ENCODE measurements around the gene GPR135.
"Not testable (repeated sequence)": the region's sequence is repeated elsewhere in the genome, so short reads cannot be mapped to it uniquely, and the experiment has no call there.

The GPR135 gene

DNA sequence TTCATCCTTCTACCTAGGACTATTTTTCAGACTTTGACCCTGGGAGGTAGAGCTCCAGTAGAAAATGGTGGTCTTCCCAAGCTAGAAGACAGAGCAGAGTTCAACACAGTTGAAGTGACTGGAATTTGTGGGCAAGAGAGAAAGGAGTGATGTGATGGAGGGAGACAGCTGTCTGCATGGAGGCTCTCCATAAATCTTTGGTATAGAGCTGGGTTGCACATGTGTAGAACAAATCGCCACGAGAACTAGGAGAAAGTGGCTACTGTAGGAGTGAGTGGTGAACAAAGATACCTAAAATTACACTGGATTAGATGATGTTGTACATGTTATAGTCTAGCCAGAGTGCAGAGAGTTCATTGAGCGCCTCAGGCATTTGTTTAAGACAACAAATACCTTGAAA is 14.5 kb downstream of the GPR135 start:
- no peak overlapping the region for H3K27ac ChIP-seq (ENCODE audit: insufficient read depth, low read depth, low read length, poor library complexity, severe bottlenecking)
- no peak overlapping the region for H3K4me3 ChIP-seq (ENCODE audit: insufficient read depth, low read depth, low read length)
- no peaks in the 10 kb centered on the region for H3K27me3 ChIP-seq (ENCODE audit: control insufficient read depth, insufficient read depth, low read length, poor library complexity, severe bottlenecking)
- 94 to 98% methylated on average over 3 of the region's 3 CpGs for WGBS, 2 experiments
- H3K36me3 ChIP-seq (ENCODE audit: control insufficient read depth, insufficient read depth, low read length), result no peaks in the 10 kb centered on the region
- no peaks in the 10 kb centered on the region for H3K4me1 ChIP-seq (ENCODE audit: control insufficient read depth, insufficient read depth, low read length)
- no peaks in the 10 kb centered on the region for H3K9me3 ChIP-seq (ENCODE audit: control insufficient read depth, low read length)

- not testable (repeated sequence) for H3K27me3 ChIP-seq (ENCODE audit: control insufficient read depth, insufficient read depth, low read length, poor library complexity, severe bottlenecking); H3K9me3 ChIP-seq (ENCODE audit: control insufficient read depth, low read length); H3K4me1 ChIP-seq (ENCODE audit: control insufficient read depth, insufficient read depth, low read length); H3K36me3 ChIP-seq (ENCODE audit: control insufficient read depth, insufficient read depth, low read length); H3K4me3 ChIP-seq (ENCODE audit: insufficient read depth, low read depth, low read length); H3K27ac ChIP-seq (ENCODE audit: insufficient read depth, low read depth, low read length, poor library complexity, severe bottlenecking)
- WGBS, 2 experiments, result 92 to 95% methylated on average over 2 of the region's 2 CpGs
Observed at GRCh38 chr14:59448673-59449072, 16.5 kb downstream of the GPR135 start.

DNA sequence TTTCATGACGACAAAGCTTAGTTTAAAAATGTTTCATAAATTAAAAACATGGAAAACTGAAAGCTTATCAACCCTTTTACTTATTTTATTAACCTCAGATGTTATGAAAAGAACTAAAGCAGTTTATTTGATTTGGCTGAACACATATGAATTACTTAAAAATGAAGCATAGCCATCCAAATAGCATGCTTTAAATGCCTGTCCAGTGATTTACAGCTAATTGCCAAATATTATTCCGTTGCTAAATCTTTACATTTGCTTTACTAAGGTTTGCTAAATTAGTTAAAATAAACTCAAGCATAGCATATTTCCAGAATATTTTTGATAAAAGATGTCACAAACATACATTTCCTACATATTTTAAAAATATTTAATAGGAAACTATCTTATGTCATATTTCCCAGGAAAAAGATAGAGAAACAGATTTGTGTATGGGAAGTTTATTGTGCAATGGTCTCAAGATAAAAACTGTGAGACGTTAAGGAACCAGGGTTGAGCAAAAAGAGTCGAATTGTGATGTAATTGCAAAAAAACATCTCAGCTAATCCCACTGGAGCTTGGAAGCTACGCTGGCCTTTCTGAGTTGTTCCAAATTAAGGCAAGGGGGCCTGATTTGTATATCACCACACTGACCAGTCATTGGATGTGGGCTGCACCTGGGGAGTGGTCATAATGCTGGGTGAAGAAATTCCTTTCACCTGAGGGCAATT is 25.8 kb downstream of the GPR135 start:
- Histone ChIP-seq H3K27me3 (ENCODE audit: control insufficient read depth, insufficient read depth, low read length, poor library complexity, severe bottlenecking) (no peaks in the 10 kb centered on the region), H3K27ac (ENCODE audit: insufficient read depth, low read depth, low read length, poor library complexity, severe bottlenecking) (no peak overlapping the region), H3K4me1 (ENCODE audit: control insufficient read depth, insufficient read depth, low read length) (no peaks in the 10 kb centered on the region), H3K9me3 (ENCODE audit: control insufficient read depth, low read length) (no peaks in the 10 kb centered on the region), H3K4me3 (ENCODE audit: insufficient read depth, low read depth, low read length) (no peak overlapping the region), H3K36me3 (ENCODE audit: control insufficient read depth, insufficient read depth, low read length) (no peaks in the 10 kb centered on the region)
- 94 to 96% methylated on average over 4 of the region's 5 CpGs for WGBS, 2 experiments

- WGBS, 2 experiments, result 89 to 94% methylated on average over 1 of the region's 1 CpG
- H3K4me3 ChIP-seq (ENCODE audit: insufficient read depth, low read depth, low read length), result no peak overlapping the region
Observed at GRCh38 chr14:59438195-59438647, 27.0 kb downstream of the GPR135 start.

GRCh38 chr14:59435987-59436386 is 29.2 kb downstream of the GPR135 start:
- no peaks in the 10 kb centered on the region for H3K4me1 ChIP-seq (ENCODE audit: control insufficient read depth, insufficient read depth, low read length)
- WGBS, 2 experiments, result 95 to 100% methylated on average over 1 of the region's 1 CpG
- H3K27ac ChIP-seq (ENCODE audit: insufficient read depth, low read depth, low read length, poor library complexity, severe bottlenecking), result no peak overlapping the region

More at GRCh38 chr14:59438195-59438647, 27.0 kb downstream of the GPR135 start:
- Histone ChIP-seq H3K4me1 (ENCODE audit: control insufficient read depth, insufficient read depth, low read length) (no peaks in the 10 kb centered on the region), H3K27me3 (ENCODE audit: control insufficient read depth, insufficient read depth, low read length, poor library complexity, severe bottlenecking) (no peaks in the 10 kb centered on the region), H3K9me3 (ENCODE audit: control insufficient read depth, low read length) (no peaks in the 10 kb centered on the region), H3K27ac (ENCODE audit: insufficient read depth, low read depth, low read length, poor library complexity, severe bottlenecking) (no peak overlapping the region), H3K36me3 (ENCODE audit: control insufficient read depth, insufficient read depth, low read length) (no peaks in the 10 kb centered on the region)

DNA sequence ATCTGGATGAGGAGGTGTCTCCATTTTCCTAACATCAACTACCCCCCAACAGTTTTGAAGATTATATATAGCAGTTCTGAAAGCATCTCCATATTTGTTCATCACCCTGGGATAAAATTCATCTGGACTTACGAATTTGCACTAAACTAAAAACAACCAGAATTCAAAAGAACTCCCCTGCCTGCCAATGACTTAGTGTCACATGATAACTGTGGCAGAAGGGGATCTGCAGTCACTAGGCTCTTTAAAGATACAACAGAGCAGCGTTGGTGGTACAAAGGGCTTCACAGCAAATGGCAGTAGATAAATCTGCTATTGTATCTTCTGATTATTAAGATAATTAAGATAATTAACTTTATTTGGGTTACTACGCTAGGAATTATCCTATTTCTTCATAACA is 30.1 kb downstream of the GPR135 start:
- no peaks in the 10 kb centered on the region for H3K9me3 ChIP-seq (ENCODE audit: control insufficient read depth, low read length)
- no peaks in the 10 kb centered on the region for H3K36me3 ChIP-seq (ENCODE audit: control insufficient read depth, insufficient read depth, low read length)
- 86 to 89% methylated on average over 2 to 3 of the region's 3 CpGs for WGBS, 2 experiments
- no peak overlapping the region for H3K4me3 ChIP-seq (ENCODE audit: insufficient read depth, low read depth, low read length)
- no peaks in the 10 kb centered on the region for H3K4me1 ChIP-seq (ENCODE audit: control insufficient read depth, insufficient read depth, low read length)
- no peak overlapping the region for H3K27ac ChIP-seq (ENCODE audit: insufficient read depth, low read depth, low read length, poor library complexity, severe bottlenecking)
- H3K27me3 ChIP-seq (ENCODE audit: control insufficient read depth, insufficient read depth, low read length, poor library complexity, severe bottlenecking), result no peaks in the 10 kb centered on the region

More at GRCh38 chr14:59435987-59436386, 29.2 kb downstream of the GPR135 start:
- Histone ChIP-seq H3K9me3 (ENCODE audit: control insufficient read depth, low read length) (no peaks in the 10 kb centered on the region), H3K36me3 (ENCODE audit: control insufficient read depth, insufficient read depth, low read length) (no peaks in the 10 kb centered on the region), H3K27me3 (ENCODE audit: control insufficient read depth, insufficient read depth, low read length, poor library complexity, severe bottlenecking) (no peaks in the 10 kb centered on the region), H3K4me3 (ENCODE audit: insufficient read depth, low read depth, low read length) (no peak overlapping the region)

DNA sequence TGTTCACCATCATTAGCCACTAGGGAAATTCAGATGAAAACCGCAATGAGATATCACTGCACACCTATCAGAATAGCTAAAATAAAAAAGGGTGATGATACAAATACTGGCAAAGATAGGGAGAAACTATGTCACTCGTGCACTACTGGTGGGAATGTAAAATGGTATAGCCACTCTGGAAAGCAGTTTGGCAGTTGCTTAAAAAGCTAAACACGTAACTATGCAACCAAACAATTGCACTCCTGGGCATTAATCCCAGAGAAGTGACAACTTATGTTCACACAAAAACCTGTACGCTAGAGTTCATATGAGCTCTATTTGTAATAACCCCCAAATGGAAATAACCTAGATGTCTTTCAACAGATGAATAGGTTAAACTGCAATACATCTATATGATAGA is 35.4 kb downstream of the GPR135 start:
- no peaks in the 10 kb centered on the region for H3K27me3 ChIP-seq (ENCODE audit: control insufficient read depth, insufficient read depth, low read length, poor library complexity, severe bottlenecking)
- H3K4me1 ChIP-seq (ENCODE audit: control insufficient read depth, insufficient read depth, low read length), result peaks cover 3% of the 10 kb centered on the region
- 93 to 99% methylated on average over 4 of the region's 4 CpGs for WGBS, 2 experiments
- H3K27ac ChIP-seq (ENCODE audit: insufficient read depth, low read depth, low read length, poor library complexity, severe bottlenecking), result no peak overlapping the region
- H3K36me3 ChIP-seq (ENCODE audit: control insufficient read depth, insufficient read depth, low read length), result no peaks in the 10 kb centered on the region
- no peak overlapping the region for H3K4me3 ChIP-seq (ENCODE audit: insufficient read depth, low read depth, low read length)
- no peaks in the 10 kb centered on the region for H3K9me3 ChIP-seq (ENCODE audit: control insufficient read depth, low read length)

DNA sequence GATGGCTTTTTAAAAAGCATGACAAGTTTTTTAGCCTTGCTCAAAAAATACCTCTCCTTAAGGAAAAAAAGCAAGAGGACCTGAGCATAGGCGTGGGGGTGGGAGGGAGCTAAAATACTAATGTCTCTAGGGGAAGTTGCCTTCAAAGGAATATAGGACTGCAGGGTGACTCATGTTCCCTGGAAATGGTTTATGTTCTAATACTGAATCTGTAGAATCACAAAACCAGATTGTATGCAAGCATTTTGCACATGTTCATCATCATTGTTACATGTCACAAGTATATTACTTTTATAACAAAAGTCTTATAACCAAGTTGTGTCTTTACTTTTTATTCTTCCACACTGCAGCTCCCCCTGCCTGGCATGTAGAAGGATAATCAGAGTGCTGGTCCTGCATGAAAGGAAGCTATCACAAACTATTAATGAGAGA is 36.6 kb downstream of the GPR135 start:
- H3K4me3 ChIP-seq (ENCODE audit: insufficient read depth, low read depth, low read length), result no peak overlapping the region
- no peaks in the 10 kb centered on the region for H3K27me3 ChIP-seq (ENCODE audit: control insufficient read depth, insufficient read depth, low read length, poor library complexity, severe bottlenecking)
- peaks cover 5% of the 10 kb centered on the region for H3K4me1 ChIP-seq (ENCODE audit: control insufficient read depth, insufficient read depth, low read length)
- H3K27ac ChIP-seq (ENCODE audit: insufficient read depth, low read depth, low read length, poor library complexity, severe bottlenecking), result no peak overlapping the region
- no peaks in the 10 kb centered on the region for H3K9me3 ChIP-seq (ENCODE audit: control insufficient read depth, low read length)
- 88 to 100% methylated on average over 1 of the region's 1 CpG for WGBS, 2 experiments
- no peaks in the 10 kb centered on the region for H3K36me3 ChIP-seq (ENCODE audit: control insufficient read depth, insufficient read depth, low read length)

GRCh38 chr14:59427653-59428580 is 37.3 kb downstream of the GPR135 start:
- no peak overlapping the region for H3K4me3 ChIP-seq (ENCODE audit: insufficient read depth, low read depth, low read length)
- 89 to 91% methylated on average over 13 of the region's 13 CpGs for WGBS, 2 experiments
- no peaks in the 10 kb centered on the region for H3K36me3 ChIP-seq (ENCODE audit: control insufficient read depth, insufficient read depth, low read length)
- H3K27me3 ChIP-seq (ENCODE audit: control insufficient read depth, insufficient read depth, low read length, poor library complexity, severe bottlenecking), result no peaks in the 10 kb centered on the region
- H3K9me3 ChIP-seq (ENCODE audit: control insufficient read depth, low read length), result no peaks in the 10 kb centered on the region
- no peak overlapping the region for H3K27ac ChIP-seq (ENCODE audit: insufficient read depth, low read depth, low read length, poor library complexity, severe bottlenecking)
- peaks cover 5% of the 10 kb centered on the region for H3K4me1 ChIP-seq (ENCODE audit: control insufficient read depth, insufficient read depth, low read length)

- Histone ChIP-seq H3K36me3 (ENCODE audit: control insufficient read depth, insufficient read depth, low read length) (no peaks in the 10 kb centered on the region), H3K27me3 (ENCODE audit: control insufficient read depth, insufficient read depth, low read length, poor library complexity, severe bottlenecking) (no peaks in the 10 kb centered on the region), H3K4me1 (ENCODE audit: control insufficient read depth, insufficient read depth, low read length) (peaks cover 5% of the 10 kb centered on the region), H3K27ac (ENCODE audit: insufficient read depth, low read depth, low read length, poor library complexity, severe bottlenecking) (no peak overlapping the region), H3K4me3 (ENCODE audit: insufficient read depth, low read depth, low read length) (no peak overlapping the region), H3K9me3 (ENCODE audit: control insufficient read depth, low read length) (no peaks in the 10 kb centered on the region)
- 70 to 81% methylated on average over 3 of the region's 3 CpGs for WGBS, 2 experiments
Observed at GRCh38 chr14:59425322-59425935, 39.8 kb downstream of the GPR135 start.
